Thyroid gland (tissue), 4 donors: ENCODE results near the gene PKNOX1.
"Not testable (repeated sequence)": the region's sequence is repeated elsewhere in the genome, so short reads cannot be mapped to it uniquely, and the experiment has no call there.

Experiments used
- CTCF ChIP-seq, 6 experiments: fragments of 200-600 bp in 3 of 6; fragments of 450-650 bp in 3 of 6; sonication (generic) in 3 of 6; IDR thresholded peaks; one replicate each; pipeline ENCODE4 v1.5.1; 2016 to 2019; ENCODE audit warnings: antibody characterized with exemption in 6 of 6, mild to moderate bottlenecking in 2 of 6, inconsistent platforms in 1 of 6, moderate library complexity in 1 of 6
- POLR2A ChIP-seq, 2 donors: fragments of 450-650 bp; IDR thresholded peaks; one replicate each; pipeline ENCODE4 v1.6.1; 2017; ENCODE audit warnings: antibody characterized with exemption in 2 of 2, mild to moderate bottlenecking in 2 of 2, moderate library complexity in 1 of 2

GRCh38 chr21:43044547-43044946 is 70.2 kb downstream of the PKNOX1 start:
- not testable (repeated sequence) for TF ChIP-seq CTCF, POLR2A (IDR thresholded peaks at IDR 0.05)
